ENCODE data around the gene KNDC1. TPM values are rescaled to one million over a fixed set of nuclear protein-coding genes. Genes with fewer than 3 reads are reported as not detected.

The KNDC1 gene
- total and polyA plus RNA-seq, 10 of the 15 experiments (the other 5 are each of a cell fraction or from before 2014, with no cell fraction given): 0.03 to 0.11 (median 0.05) TPM; not detected in 7

DNA sequence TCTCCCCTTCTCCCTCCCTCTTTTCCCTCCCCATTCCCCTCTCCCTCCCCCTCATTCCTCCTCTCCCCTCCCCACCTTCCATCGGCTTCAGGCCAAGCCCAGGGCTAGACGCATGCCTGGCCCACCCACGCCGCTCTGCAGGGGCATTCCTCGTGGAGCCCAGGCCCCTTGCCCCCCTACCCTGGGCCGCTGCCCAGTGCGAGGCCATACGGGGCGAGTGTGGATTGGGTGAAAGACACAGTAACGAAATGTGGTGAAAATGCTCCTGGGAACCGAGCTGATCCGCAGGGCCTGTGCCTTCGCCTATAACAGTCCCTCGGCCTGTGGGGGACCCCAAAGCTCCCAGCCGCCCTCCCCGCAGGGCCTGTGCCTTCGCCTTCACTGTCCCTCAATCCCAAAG is 44.0 kb upstream of the KNDC1 start:
- Histone ChIP-seq H3K4me2 (ENCODE audit: control insufficient read depth, insufficient read depth) (no peak overlapping the region), H3K79me2 (ENCODE audit: control insufficient read depth, insufficient read depth, low read length) (no peaks in the 10 kb centered on the region), H3K36me3 (ENCODE audit: control insufficient read depth in 2 of 2, insufficient read depth in 2 of 2, low read length in 1 of 2) (no peaks in the 10 kb centered on the region), H3K27ac (ENCODE audit: control insufficient read depth, insufficient read depth) (no peak overlapping the region), H3K4me1 (ENCODE audit: control insufficient read depth, insufficient read depth, low read length) (no peaks in the 10 kb centered on the region), H4K20me1 (ENCODE audit: control insufficient read depth, insufficient read depth) (no peaks in the 10 kb centered on the region), H3K4me3 (no peak overlapping the region), H3K9me3 (replicated peaks; ENCODE audit: control insufficient read depth, insufficient read depth, low read length) (peaks cover 4% of the 10 kb centered on the region; the same call in 1 of the 3 replicates), H3K27me3 (replicated peaks in 1 of 2; ENCODE audit: control insufficient read depth in 2 of 2, insufficient read depth in 2 of 2, low read length in 1 of 2) (no peaks in the 10 kb centered on the region), H3K9ac (ENCODE audit: control insufficient read depth, insufficient read depth, low read length) (no peak overlapping the region), H2AFZ (ENCODE audit: control insufficient read depth, low read depth, low read length) (no peak overlapping the region)
- 57% methylated on average over 14 of the region's 17 CpGs for WGBS (ENCODE audit: insufficient coverage, insufficient replicate concordance, low lambda C conversion rate, missing lambda C conversion rate)
- no TSS peak for BruUV-seq (replicated peaks)
- SMC1A ChIA-PET (ENCODE audit: uncharacterized antibody, unreplicated experiment): no interaction called here
- CTCF ChIA-PET: no interaction called here
- TF ChIP-seq ZNF207 (IDR thresholded peaks at IDR 0.05; ENCODE audit: borderline replicate concordance): no peak
- TF ChIP-seq KLF5 (IDR thresholded peaks at IDR 0.05; ENCODE audit: partially characterized antibody): no peak
- TF ChIP-seq, protein P1, sequence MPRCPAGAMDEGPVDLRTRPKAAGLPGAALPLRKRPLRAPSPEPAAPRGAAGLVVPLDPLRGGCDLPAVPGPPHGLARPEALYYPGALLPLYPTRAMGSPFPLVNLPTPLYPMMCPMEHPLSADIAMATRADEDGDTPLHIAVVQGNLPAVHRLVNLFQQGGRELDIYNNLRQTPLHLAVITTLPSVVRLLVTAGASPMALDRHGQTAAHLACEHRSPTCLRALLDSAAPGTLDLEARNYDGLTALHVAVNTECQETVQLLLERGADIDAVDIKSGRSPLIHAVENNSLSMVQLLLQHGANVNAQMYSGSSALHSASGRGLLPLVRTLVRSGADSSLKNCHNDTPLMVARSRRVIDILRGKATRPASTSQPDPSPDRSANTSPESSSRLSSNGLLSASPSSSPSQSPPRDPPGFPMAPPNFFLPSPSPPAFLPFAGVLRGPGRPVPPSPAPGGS (IDR thresholded peaks at IDR 0.05; ENCODE audit: borderline replicate concordance, insufficient read depth, low read depth, low read length, poor library complexity, severe bottlenecking): no peak
- no peak for TF ChIP-seq RFX5 (IDR thresholded peaks at IDR 0.05; ENCODE audit: low read depth, low read length)
- TF ChIP-seq CBX5 (IDR thresholded peaks at IDR 0.05; ENCODE audit: low read depth): no peak
- TF ChIP-seq, protein P2, sequence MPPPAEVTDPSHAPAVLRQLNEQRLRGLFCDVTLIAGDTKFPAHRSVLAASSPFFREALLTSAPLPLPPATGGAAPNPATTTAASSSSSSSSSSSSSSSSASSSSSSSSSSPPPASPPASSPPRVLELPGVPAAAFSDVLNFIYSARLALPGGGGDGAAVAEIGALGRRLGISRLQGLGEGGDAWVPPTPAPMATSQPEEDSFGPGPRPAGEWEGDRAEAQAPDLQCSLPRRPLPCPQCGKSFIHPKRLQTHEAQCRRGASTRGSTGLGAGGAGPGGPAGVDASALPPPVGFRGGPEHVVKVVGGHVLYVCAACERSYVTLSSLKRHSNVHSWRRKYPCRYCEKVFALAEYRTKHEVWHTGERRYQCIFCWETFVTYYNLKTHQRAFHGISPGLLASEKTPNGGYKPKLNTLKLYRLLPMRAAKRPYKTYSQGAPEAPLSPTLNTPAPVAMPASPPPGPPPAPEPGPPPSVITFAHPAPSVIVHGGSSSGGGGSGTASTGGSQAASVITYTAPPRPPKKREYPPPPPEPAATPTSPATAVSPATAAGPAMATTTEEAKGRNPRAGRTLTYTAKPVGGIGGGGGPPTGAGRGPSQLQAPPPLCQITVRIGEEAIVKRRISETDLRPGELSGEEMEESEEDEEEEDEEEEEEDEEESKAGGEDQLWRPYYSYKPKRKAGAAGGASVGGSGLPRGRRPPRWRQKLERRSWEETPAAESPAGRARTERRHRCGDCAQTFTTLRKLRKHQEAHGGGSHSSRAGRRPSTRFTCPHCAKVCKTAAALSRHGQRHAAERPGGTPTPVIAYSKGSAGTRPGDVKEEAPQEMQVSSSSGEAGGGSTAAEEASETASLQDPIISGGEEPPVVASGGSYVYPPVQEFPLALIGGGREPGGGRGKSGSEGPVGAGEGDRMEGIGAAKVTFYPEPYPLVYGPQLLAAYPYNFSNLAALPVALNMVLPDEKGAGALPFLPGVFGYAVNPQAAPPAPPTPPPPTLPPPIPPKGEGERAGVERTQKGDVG (CRISPR knock-in tag; IDR thresholded peaks at IDR 0.05): no peak
- TF ChIP-seq BHLHE40 (IDR thresholded peaks at IDR 0.05; ENCODE audit: borderline replicate concordance in 1 of 2, low read depth in 2 of 2, low read length in 1 of 2): no peak
- TF ChIP-seq, protein P3, sequence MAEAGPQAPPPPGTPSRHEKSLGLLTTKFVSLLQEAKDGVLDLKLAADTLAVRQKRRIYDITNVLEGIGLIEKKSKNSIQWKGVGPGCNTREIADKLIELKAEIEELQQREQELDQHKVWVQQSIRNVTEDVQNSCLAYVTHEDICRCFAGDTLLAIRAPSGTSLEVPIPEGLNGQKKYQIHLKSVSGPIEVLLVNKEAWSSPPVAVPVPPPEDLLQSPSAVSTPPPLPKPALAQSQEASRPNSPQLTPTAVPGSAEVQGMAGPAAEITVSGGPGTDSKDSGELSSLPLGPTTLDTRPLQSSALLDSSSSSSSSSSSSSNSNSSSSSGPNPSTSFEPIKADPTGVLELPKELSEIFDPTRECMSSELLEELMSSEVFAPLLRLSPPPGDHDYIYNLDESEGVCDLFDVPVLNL (IDR thresholded peaks at IDR 0.05; ENCODE audit: low read depth, low read length): no peak
- TF ChIP-seq HCFC1 (IDR thresholded peaks at IDR 0.05; ENCODE audit: low read length): no peak
- TF ChIP-seq, protein P4, sequence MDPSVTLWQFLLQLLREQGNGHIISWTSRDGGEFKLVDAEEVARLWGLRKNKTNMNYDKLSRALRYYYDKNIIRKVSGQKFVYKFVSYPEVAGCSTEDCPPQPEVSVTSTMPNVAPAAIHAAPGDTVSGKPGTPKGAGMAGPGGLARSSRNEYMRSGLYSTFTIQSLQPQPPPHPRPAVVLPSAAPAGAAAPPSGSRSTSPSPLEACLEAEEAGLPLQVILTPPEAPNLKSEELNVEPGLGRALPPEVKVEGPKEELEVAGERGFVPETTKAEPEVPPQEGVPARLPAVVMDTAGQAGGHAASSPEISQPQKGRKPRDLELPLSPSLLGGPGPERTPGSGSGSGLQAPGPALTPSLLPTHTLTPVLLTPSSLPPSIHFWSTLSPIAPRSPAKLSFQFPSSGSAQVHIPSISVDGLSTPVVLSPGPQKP (IDR thresholded peaks at IDR 0.05; ENCODE audit: low read depth, low read length): no peak
- DNase-seq (ENCODE audit: low read depth, low spot score) (no peak), ATAC-seq (no peak), FAIRE-seq (no peak)
- POLR2A ChIA-PET: interaction anchor here (0.6 kb wide), 1 partner anchor 127 kb away, joined by 4 read pairs; no protein-coding TSS in a partner anchor
- in situ Hi-C loops (cut with MboI): no loop called here
- intact Hi-C loops (cut with micrococcal nuclease; ENCODE audit: unreplicated experiment): no loop called here
- RAD21 ChIA-PET (ENCODE audit: unreplicated experiment): no interaction called here
